Lower leg skin (tissue), 3 donors: Measurements from ENCODE around the gene RAD21L1.

Source experiments
- CTCF ChIP-seq, 3 donors: fragments of 450-650 bp; IDR thresholded peaks; one replicate each; pipeline ENCODE4 v1.5.1; 2016; ENCODE audit warnings: antibody characterized with exemption in 3 of 3, mild to moderate bottlenecking in 3 of 3, moderate library complexity in 2 of 3
- POLR2A ChIP-seq, 2 donors: fragments of 450-650 bp; IDR thresholded peaks; one replicate each; pipeline ENCODE4 v1.6.1; 2016 to 2017; ENCODE audit warnings: antibody characterized with exemption in 2 of 2, mild to moderate bottlenecking in 1 of 2, moderate library complexity in 1 of 2

- TF ChIP-seq POLR2A (IDR thresholded peaks at IDR 0.05) (no peak), CTCF (IDR thresholded peaks at IDR 0.05) (no peak)
Measured at GRCh38 chr20:1190847-1191246, 35.0 kb upstream of the RAD21L1 start.
